ENCODE data around the gene PAQR3. TPM values are rescaled to one million over a fixed set of nuclear protein-coding genes. Genes with fewer than 3 reads are reported as not detected.

PAQR3 gene
- total and polyA plus RNA-seq, 9 of the 15 experiments (the other 6 are each of a cell fraction or from before 2014, with no cell fraction given) = 10.7 to 77.1 (median 31.6) TPM

DNA sequence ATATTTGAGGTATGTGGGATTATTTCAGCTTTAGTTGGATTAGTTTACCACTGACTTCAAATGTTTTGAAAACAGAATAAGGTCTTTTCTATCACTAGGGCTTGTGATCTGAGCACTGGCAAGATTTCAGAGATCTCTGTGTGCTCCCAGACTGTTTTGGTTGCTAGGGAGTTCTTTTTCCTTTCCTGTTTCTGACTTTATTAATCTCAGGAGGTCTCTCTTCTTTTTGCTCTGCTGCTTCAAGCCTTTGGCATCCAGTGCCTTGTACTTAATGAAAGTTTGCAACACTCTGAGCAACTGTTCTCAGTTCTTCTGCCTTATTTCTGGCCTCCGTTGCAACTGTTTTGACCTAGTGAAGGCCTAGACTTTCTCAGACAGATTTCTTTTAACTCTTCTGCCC is 32.1 kb upstream of the PAQR3 start:
- BruUV-seq (replicated peaks) = no TSS peak
- in situ Hi-C loops (cut with MboI) = no loop called here
- TF ChIP-seq NFYB (IDR thresholded peaks at IDR 0.05; ENCODE audit: extremely low read depth, insufficient read length) (no peak), TRIM25 (IDR thresholded peaks at IDR 0.05; ENCODE audit: borderline replicate concordance) (no peak), ATF1 (CRISPR knock-in tag; IDR thresholded peaks at IDR 0.05) (no peak), ATF1 (tag; IDR thresholded peaks at IDR 0.05) (no peak), ZNF431 (CRISPR knock-in tag; IDR thresholded peaks at IDR 0.05) (no peak), CBX2 (IDR thresholded peaks at IDR 0.05; ENCODE audit: insufficient read depth, low read length, poor library complexity, severe bottlenecking) (no peak), HDAC1 (IDR thresholded peaks at IDR 0.05) (no peak), ATF2 (CRISPR knock-in tag; IDR thresholded peaks at IDR 0.05) (no peak), CTBP1 (IDR thresholded peaks at IDR 0.05; ENCODE audit: borderline replicate concordance) (no peak), ELF1 (tag; IDR thresholded peaks at IDR 0.05) (no peak), HOXB6 (CRISPR knock-in tag; IDR thresholded peaks at IDR 0.05; ENCODE audit: borderline replicate concordance) (no peak), MED1 (CRISPR knock-in tag; IDR thresholded peaks at IDR 0.05; ENCODE audit: borderline replicate concordance) (no peak), TCF7L2 (IDR thresholded peaks at IDR 0.05; ENCODE audit: low read depth, low read length) (no peak), ZNF263 (CRISPR knock-in tag; IDR thresholded peaks at IDR 0.05; ENCODE audit: borderline replicate concordance) (no peak), ZNF79 (CRISPR knock-in tag; IDR thresholded peaks at IDR 0.05; ENCODE audit: low read depth) (no peak), SNRNP70 (optimal IDR thresholded peaks at IDR 0.05; ENCODE audit: low read depth, low read length) (no peak), DPF2 (IDR thresholded peaks at IDR 0.05) (no peak)
- TF ChIP-seq, protein P1, sequence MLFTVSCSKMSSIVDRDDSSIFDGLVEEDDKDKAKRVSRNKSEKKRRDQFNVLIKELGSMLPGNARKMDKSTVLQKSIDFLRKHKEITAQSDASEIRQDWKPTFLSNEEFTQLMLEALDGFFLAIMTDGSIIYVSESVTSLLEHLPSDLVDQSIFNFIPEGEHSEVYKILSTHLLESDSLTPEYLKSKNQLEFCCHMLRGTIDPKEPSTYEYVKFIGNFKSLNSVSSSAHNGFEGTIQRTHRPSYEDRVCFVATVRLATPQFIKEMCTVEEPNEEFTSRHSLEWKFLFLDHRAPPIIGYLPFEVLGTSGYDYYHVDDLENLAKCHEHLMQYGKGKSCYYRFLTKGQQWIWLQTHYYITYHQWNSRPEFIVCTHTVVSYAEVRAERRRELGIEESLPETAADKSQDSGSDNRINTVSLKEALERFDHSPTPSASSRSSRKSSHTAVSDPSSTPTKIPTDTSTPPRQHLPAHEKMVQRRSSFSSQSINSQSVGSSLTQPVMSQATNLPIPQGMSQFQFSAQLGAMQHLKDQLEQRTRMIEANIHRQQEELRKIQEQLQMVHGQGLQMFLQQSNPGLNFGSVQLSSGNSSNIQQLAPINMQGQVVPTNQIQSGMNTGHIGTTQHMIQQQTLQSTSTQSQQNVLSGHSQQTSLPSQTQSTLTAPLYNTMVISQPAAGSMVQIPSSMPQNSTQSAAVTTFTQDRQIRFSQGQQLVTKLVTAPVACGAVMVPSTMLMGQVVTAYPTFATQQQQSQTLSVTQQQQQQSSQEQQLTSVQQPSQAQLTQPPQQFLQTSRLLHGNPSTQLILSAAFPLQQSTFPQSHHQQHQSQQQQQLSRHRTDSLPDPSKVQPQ (CRISPR knock-in tag; IDR thresholded peaks at IDR 0.05; ENCODE audit: borderline replicate concordance) = no peak

More for the DNA sequence above, 32.1 kb upstream of the PAQR3 start:
- H4K20me1 ChIP-seq (replicated peaks; ENCODE audit: control insufficient read depth, insufficient read depth, low read length) = no peaks in the 10 kb centered on the region
- no peaks in the 10 kb centered on the region for H3K36me3 ChIP-seq (ENCODE audit: control insufficient read depth, insufficient read depth, low read length)
- peaks cover 0 to 2% of the 10 kb centered on the region in 2 experiments; a peak in 1 of 5 replicates for H3K27me3 ChIP-seq (ENCODE audit: control insufficient read depth in 2 of 2, insufficient read depth in 2 of 2, low read length in 2 of 2)
- CTCF ChIA-PET (ENCODE audit: low intra/inter-chr PET ratio) = no interaction called here
- H3K9ac ChIP-seq (ENCODE audit: insufficient read depth in 1 of 2, low read depth in 2 of 2, low read length in 2 of 2) = no peak overlapping the region
- DNase-seq (ENCODE audit: extremely low read depth in 1 of 4, low spot score in 3 of 4) (no peak), ATAC-seq (no peak), FAIRE-seq (no peak)
- intact Hi-C loops (cut with micrococcal nuclease) = no loop called here
- H3K79me2 ChIP-seq (ENCODE audit: control insufficient read depth, insufficient read depth, low read length) = no peaks in the 10 kb centered on the region
- 10% methylated on average over 1 of the region's 1 CpG for WGBS (ENCODE audit: insufficient coverage, low coverage, missing lambda C conversion rate)
- no peaks in the 10 kb centered on the region for H3K9me3 ChIP-seq (replicated peaks; ENCODE audit: control insufficient read depth, insufficient read depth, low read depth, low read length)
- no peak overlapping the region for H3K4me3 ChIP-seq
- H3K9me1 ChIP-seq (ENCODE audit: control insufficient read depth, insufficient read depth, low read length) = no peaks in the 10 kb centered on the region
- H3K4me1 ChIP-seq (replicated peaks in 1 of 2; ENCODE audit: control insufficient read depth in 2 of 2, insufficient read depth in 2 of 2, low read length in 2 of 2) = no peaks in the 10 kb centered on the region
- H3K4me2 ChIP-seq (ENCODE audit: insufficient read depth, low read length) = no peak overlapping the region
- no peak overlapping the region for H3K27ac ChIP-seq (ENCODE audit: extremely low read depth, low read depth, low read length)
- POLR2A ChIA-PET = no interaction called here
- no peak overlapping the region for H2AFZ ChIP-seq (ENCODE audit: low read depth, low read length)

Data from K562 (cell line).